Measurements from ENCODE around the gene LIPC.

DNA sequence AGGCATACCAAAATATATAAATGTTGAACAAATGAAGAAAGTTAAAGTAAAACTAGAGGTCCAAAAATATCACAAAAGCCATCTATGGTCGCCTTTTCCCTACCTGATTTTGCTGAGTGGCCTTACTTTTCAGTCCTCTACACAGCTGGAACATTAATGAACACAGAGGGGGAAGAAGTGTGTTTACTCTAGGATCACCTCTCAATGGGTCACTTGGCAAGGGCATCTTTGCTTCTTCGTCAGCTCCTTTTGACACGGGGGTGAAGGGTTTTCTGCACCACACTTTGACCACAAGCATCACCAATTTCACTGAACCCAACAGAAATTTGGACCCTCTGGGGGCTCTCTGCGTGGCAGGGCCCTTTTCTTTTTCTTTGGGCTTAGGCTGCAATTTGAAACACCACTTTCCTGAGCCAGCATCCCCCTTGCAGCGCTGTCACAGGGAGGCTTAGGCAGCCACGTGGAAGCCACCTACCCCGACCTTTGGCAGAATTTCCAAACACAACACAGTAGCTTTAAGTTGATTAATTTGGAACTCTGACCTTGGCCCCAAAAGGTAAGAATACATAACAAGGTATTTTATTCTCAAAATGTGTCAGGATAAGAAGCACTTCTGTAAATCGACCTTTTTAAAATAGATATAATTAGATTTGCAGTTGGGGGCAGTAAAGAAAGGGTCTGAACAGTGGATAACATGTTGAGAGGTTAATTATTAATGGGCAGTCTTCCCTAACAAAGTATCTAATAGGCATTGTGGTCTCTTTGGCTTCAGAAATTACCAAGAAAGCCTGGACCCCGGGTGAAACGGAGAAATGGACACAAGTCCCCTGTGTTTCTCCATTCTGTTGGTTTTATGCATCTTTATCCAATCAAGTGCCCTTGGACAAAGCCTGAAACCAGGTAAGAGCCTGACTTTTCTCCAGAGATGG is at the start of gene LIPC:
- TF ChIP-seq, protein P1, sequence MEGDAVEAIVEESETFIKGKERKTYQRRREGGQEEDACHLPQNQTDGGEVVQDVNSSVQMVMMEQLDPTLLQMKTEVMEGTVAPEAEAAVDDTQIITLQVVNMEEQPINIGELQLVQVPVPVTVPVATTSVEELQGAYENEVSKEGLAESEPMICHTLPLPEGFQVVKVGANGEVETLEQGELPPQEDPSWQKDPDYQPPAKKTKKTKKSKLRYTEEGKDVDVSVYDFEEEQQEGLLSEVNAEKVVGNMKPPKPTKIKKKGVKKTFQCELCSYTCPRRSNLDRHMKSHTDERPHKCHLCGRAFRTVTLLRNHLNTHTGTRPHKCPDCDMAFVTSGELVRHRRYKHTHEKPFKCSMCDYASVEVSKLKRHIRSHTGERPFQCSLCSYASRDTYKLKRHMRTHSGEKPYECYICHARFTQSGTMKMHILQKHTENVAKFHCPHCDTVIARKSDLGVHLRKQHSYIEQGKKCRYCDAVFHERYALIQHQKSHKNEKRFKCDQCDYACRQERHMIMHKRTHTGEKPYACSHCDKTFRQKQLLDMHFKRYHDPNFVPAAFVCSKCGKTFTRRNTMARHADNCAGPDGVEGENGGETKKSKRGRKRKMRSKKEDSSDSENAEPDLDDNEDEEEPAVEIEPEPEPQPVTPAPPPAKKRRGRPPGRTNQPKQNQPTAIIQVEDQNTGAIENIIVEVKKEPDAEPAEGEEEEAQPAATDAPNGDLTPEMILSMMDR (IDR thresholded peaks at IDR 0.05; ENCODE audit: low read length): no peak
- TF ChIP-seq EZH2 (optimal IDR thresholded peaks at IDR 0.05; ENCODE audit: low read depth, low read length): no peak
- TF ChIP-seq EZH2phosphoT487 (IDR thresholded peaks at IDR 0.05; ENCODE audit: low read length): no peak
